GM13977 (cell line): ENCODE data around the gene UCHL1.
A peak's percentile ranks its signal among the peaks of the same experiment; 100 is the strongest.
"Not testable (repeated sequence)": the region's sequence is repeated elsewhere in the genome, so short reads cannot be mapped to it uniquely, and the experiment has no call there.

Experiments
- DNase-seq: peaks from one replicate; pipeline ENCODE4 v3.0.0; 2012; ENCODE audit warnings: low spot score
- in situ Hi-C: fragments of 300-500 bp; cut with MboI; formaldehyde crosslinking; loops from one replicate; pipeline ENCODE4 v1.12.0; 2022; ENCODE audit warnings: low sequenced_read_pairs, low pct_unique_long_range_greater_than_20kb, mixed read lengths, inconsistent platforms; ENCODE audit not compliant: unreplicated experiment
- TF ChIP-seq, protein P1 (sequence below): IDR thresholded peaks from 2 replicates; pipeline ENCODE4 v1.5.1; 2012; ENCODE audit warnings: mild to moderate bottlenecking, control low read depth; ENCODE audit not compliant: insufficient read depth; ENCODE audit errors: extremely low read depth, missing control alignments

The UCHL1 gene

GRCh38 chr4:41267997-41268396 is 11.3 kb downstream of the UCHL1 start:
- no peak for DNase-seq
- in situ Hi-C loops, result no loop called here
- TF ChIP-seq, protein P1, sequence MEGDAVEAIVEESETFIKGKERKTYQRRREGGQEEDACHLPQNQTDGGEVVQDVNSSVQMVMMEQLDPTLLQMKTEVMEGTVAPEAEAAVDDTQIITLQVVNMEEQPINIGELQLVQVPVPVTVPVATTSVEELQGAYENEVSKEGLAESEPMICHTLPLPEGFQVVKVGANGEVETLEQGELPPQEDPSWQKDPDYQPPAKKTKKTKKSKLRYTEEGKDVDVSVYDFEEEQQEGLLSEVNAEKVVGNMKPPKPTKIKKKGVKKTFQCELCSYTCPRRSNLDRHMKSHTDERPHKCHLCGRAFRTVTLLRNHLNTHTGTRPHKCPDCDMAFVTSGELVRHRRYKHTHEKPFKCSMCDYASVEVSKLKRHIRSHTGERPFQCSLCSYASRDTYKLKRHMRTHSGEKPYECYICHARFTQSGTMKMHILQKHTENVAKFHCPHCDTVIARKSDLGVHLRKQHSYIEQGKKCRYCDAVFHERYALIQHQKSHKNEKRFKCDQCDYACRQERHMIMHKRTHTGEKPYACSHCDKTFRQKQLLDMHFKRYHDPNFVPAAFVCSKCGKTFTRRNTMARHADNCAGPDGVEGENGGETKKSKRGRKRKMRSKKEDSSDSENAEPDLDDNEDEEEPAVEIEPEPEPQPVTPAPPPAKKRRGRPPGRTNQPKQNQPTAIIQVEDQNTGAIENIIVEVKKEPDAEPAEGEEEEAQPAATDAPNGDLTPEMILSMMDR, result no peak

- DNase-seq, result no peak
- in situ Hi-C loops, result no loop called here
- TF ChIP-seq, protein P1, result no peak
These were observed 12.2 kb downstream of the UCHL1 start for GRCh38 chr4:41268721-41269517.

DNA sequence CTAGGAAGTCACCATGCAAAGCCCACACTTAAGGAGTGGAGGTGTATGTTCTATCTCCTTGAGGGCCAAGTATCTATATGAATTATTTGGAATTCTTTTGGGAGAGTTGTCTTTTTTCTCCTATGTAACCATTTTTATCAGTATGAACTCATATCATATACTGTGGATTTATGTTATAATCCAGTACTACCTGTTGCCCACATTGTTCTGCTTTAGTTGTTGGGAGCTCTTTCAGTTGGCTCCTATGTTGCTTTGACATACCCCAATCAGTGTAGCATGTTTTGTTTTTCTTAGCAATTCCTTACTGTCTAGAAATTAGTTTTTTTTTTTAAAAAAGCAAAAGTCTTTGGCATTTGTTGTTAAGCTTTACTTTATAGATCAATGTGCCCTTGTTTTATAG is 13.0 kb downstream of the UCHL1 start:
- no peak for DNase-seq
- in situ Hi-C loops, result no loop called here

DNA sequence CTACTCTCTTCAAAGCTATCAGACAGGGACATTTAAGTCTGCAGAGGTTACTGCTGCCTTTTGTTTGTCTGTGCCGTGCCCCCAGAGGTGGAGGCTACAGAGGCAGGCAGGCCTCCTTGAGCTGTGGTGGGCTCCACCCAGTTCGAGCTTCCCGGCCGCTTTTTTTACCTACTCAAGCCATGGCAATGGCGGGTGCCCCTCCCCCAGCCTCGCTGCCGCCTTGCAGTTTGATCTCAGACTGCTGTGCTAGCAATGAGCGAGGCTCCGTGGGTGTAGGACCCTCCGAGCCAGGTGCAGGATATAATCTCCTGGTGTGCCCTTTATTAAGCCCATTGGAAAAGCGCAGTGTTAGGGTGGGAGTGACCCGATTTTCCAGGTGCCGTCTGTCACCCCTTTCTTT is 19.2 kb downstream of the UCHL1 start:
- not testable (repeated sequence) for DNase-seq
- in situ Hi-C loops, result loop anchor here (25.0 kb wide), 2 partner anchors 386 to 611 kb away; no protein-coding TSS in a partner anchor

More for the DNA sequence above, 13.0 kb downstream of the UCHL1 start:
- TF ChIP-seq, protein P1, result no peak

DNA sequence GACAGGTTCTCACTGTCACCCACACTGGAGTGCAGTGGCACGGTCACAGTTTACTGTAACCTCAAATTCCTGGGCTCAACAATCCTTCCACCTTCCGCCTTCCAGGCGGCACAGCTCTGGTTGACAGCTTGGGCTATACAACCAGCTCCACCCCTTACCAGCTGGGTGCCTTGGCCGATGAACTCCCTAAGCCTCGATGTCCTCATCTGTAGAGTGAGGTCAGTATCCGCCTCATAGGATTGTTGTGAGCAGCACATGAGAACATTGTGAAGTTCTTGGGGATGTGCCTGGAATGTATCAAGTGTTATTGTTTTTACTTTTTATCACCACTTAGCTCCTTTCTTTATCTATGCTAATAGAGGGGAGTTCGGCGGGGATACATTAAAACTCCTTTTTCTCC is 23.3 kb downstream of the UCHL1 start:
- in situ Hi-C loops, result loop anchor here (25.0 kb wide), 2 partner anchors 382 to 607 kb away; no protein-coding TSS in a partner anchor
- TF ChIP-seq, protein P1, result no peak
- DNase-seq, result no peak

DNA sequence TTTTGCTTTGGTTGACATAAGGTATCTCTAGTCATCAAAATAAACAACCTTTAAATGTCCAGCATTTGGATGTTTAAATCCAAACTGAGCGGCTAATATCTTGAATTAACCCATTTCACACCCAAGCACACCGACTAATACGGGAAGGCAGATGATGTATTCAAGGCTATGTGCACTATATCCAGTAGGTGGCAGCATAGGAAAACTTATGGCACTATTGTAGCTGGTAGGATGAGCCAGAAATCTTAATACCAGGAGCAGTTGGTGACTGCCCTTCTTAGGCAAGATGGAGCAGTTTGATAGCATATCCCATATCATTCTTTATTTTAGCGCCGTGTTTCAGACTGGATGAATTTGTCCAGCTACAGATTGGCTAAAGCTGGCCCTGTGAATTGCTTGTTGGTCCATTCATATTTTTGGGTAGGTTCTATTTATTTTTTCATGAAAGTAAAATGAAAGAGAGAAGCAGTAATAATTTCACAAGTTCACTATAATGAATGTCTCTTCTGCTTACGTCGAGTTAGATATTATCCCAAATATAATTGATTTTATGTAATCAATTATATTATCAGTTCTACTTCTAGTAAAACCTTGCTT is 24.4 kb downstream of the UCHL1 start:
- TF ChIP-seq, protein P1, result peak; percentile 76
- DNase-seq, result peak; percentile 80
- in situ Hi-C loops, result loop anchor here (25.0 kb wide), 2 partner anchors 381 to 606 kb away; no protein-coding TSS in a partner anchor

DNA sequence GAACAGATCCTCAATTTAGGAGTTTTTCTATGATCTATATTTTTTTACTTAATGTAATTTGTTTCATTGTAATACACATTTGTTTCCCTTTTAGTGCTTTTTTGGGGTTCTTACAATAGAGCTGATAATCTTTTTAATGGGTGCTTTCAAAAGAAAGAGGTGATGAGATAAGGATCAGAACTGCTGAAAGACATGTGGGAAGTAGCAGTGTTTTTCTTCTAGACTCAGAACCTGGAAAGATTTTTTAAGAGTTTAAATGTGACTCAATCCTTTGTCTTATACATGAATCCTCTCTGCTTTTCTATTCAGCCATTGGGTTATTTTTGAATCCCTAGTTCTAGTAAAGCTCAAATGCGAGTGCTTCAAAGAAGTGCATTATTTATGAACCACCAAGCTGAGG is 25.6 kb downstream of the UCHL1 start:
- DNase-seq, result no peak
- TF ChIP-seq, protein P1, result no peak
- in situ Hi-C loops, result loop anchor here (25.0 kb wide), 2 partner anchors 380 to 605 kb away; no protein-coding TSS in a partner anchor
